Ishikawa (cell line): ENCODE results near the gene ZBTB16.

Source experiments
- CEBPB ChIP-seq: IDR thresholded peaks from 2 replicates; pipeline ENCODE4 v1.6.1; 2012
- CREB1 ChIP-seq: IDR thresholded peaks from 2 replicates; pipeline ENCODE4 v1.6.1; 2012; ENCODE audit warnings: low read depth
- EGR1 ChIP-seq: IDR thresholded peaks from 2 replicates; pipeline ENCODE4 v1.6.1; 2012
- EP300 ChIP-seq: IDR thresholded peaks from 2 replicates; pipeline ENCODE4 v1.6.1; 2012; ENCODE audit warnings: borderline replicate concordance
- FOXM1 ChIP-seq: IDR thresholded peaks from 2 replicates; pipeline ENCODE4 v1.6.1; 2012; ENCODE audit warnings: low read depth, borderline replicate concordance
- NFIC ChIP-seq: IDR thresholded peaks from 2 replicates; pipeline ENCODE4 v1.6.1; 2012
- RAD21 ChIP-seq: IDR thresholded peaks from 2 replicates; pipeline ENCODE4 v1.6.1; 2012; ENCODE audit warnings: low read depth
- TAF1 ChIP-seq: IDR thresholded peaks from 2 replicates; pipeline ENCODE4 v1.6.1; 2012; ENCODE audit warnings: low read depth, mild to moderate bottlenecking
- TCF12 ChIP-seq: IDR thresholded peaks from 2 replicates; pipeline ENCODE4 v1.6.1; 2012; ENCODE audit warnings: low read depth
- TEAD4 ChIP-seq: IDR thresholded peaks from 2 replicates; pipeline ENCODE4 v1.6.1; 2012
- YY1 ChIP-seq: IDR thresholded peaks from 2 replicates; pipeline ENCODE4 v1.6.1; 2012; ENCODE audit warnings: low read depth
- ZBTB7A ChIP-seq: IDR thresholded peaks from 2 replicates; pipeline ENCODE4 v1.6.1; 2012; ENCODE audit warnings: low read depth
- TF ChIP-seq, protein P1 (sequence below): IDR thresholded peaks from 2 replicates; pipeline ENCODE4 v1.6.1; 2012
- TF ChIP-seq, protein P2 (sequence below): IDR thresholded peaks from 2 replicates; pipeline ENCODE4 v1.6.1; 2012; ENCODE audit warnings: low read depth, mild to moderate bottlenecking
- TF ChIP-seq, protein P3 (sequence below): IDR thresholded peaks from 2 replicates; pipeline ENCODE4 v1.6.1; 2012

ZBTB16 gene

DNA sequence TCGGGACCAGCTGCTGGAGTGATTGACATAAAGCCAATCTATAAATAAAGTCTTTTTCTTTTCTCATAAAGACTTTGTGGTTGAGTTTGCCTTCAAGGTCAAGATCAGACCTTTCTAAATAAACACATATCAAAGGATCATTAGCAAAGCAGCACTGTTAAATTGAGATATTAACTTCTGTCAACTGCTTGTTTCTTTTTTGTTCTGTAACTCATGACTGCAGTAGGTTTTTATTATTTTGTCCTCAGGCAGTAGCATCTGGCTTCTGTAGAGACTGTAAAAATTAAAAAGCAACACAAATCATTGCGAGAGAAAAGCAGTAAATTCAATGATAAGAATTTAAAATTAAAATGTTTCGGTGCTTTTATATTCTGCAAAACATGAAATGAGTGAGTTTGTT, 159.0 kb downstream of the ZBTB16 start:
- TF ChIP-seq TCF12 (no peak), TAF1 (no peak), RAD21 (no peak), CEBPB (no peak), TEAD4 (no peak), EP300 (no peak), EGR1 (no peak), FOXM1 (no peak)
- TF ChIP-seq, protein P1, sequence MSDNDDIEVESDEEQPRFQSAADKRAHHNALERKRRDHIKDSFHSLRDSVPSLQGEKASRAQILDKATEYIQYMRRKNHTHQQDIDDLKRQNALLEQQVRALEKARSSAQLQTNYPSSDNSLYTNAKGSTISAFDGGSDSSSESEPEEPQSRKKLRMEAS: no peak
- TF ChIP-seq, protein P2, sequence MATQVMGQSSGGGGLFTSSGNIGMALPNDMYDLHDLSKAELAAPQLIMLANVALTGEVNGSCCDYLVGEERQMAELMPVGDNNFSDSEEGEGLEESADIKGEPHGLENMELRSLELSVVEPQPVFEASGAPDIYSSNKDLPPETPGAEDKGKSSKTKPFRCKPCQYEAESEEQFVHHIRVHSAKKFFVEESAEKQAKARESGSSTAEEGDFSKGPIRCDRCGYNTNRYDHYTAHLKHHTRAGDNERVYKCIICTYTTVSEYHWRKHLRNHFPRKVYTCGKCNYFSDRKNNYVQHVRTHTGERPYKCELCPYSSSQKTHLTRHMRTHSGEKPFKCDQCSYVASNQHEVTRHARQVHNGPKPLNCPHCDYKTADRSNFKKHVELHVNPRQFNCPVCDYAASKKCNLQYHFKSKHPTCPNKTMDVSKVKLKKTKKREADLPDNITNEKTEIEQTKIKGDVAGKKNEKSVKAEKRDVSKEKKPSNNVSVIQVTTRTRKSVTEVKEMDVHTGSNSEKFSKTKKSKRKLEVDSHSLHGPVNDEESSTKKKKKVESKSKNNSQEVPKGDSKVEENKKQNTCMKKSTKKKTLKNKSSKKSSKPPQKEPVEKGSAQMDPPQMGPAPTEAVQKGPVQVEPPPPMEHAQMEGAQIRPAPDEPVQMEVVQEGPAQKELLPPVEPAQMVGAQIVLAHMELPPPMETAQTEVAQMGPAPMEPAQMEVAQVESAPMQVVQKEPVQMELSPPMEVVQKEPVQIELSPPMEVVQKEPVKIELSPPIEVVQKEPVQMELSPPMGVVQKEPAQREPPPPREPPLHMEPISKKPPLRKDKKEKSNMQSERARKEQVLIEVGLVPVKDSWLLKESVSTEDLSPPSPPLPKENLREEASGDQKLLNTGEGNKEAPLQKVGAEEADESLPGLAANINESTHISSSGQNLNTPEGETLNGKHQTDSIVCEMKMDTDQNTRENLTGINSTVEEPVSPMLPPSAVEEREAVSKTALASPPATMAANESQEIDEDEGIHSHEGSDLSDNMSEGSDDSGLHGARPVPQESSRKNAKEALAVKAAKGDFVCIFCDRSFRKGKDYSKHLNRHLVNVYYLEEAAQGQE: no peak
- TF ChIP-seq, protein P3, sequence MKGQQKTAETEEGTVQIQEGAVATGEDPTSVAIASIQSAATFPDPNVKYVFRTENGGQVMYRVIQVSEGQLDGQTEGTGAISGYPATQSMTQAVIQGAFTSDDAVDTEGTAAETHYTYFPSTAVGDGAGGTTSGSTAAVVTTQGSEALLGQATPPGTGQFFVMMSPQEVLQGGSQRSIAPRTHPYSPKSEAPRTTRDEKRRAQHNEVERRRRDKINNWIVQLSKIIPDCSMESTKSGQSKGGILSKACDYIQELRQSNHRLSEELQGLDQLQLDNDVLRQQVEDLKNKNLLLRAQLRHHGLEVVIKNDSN: no peak

DNA sequence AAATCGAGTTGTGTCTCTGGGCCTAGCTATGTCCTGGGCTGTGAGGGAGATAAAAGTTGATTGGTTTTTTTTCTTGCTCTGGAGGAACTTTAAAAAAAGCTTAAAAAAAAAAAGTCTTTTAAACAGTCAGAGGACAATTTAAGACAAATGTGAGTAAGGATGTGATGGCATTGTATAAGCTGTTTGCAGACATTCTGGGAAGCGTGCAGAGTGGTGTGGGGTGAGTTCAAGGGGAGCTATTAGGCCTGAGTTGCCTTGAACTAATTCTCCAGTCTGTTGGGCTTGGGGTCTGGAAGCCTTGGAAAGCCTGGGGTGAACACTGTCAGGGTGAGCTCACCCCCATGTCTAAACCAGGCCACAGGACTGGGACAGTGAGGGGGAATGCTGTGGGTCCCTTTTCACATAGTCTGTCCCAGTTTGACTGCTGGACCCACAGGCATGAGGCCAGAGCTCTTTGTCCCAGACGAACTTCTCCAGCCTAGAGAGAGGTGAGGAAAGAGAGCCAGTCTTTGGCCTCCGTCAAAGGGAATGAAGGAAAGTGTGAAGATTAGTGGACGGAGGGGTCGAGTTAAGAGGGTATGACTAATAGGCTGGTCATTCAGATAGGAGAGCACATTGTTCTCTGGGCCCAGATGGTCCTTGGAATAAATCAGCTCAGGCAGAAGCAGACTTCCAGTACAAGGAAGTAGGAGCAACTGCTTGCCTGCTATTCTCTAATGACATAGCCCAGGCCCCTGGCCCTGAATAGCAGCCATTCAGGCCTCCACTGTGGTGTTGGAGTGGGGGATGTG, 160.2 kb downstream of the ZBTB16 start:
- TF ChIP-seq EGR1 (no peak), CREB1 (no peak), TEAD4 (no peak), CEBPB (no peak), FOXM1 (no peak), ZBTB7A (no peak)
- TF ChIP-seq, protein P3: no peak
- TF ChIP-seq, protein P2: no peak

DNA sequence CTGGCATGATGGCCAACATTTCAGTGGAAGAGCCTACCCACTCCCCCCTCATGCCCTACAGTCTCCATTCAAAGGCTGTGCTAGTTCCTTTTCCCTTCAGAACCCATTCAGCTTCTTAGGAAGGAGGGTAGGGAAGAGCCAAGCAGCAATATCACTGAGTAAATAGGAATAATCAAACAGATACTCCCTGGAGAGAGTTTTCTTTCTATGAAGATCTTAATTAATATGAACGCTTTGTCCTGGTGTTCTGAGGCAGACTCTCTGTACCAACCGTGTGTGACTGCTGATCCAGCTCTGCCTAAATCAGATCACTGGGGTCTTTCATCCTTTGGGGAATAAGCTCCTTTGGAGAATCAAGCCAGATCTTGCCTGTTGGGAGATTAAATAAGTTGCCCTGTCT, 161.5 kb downstream of the ZBTB16 start:
- TF ChIP-seq TCF12: no peak

DNA sequence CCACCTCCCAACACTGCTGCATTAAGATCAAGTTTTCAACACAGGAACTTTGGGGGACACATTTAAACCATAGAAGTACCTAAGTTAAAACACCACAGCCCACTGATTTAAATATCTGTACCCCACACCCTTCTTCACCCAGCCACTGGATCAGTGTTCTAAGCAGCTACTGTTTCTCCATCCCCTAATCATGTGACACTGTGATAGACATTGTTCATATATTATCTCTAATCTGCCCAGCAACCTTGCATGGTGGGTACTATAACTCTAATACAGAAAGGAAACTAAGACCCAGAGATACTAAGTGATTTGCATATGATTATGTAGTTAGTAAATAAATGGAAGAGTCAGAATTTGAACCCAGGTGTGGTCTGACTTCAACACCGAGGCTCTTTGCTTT, 166.2 kb downstream of the ZBTB16 start:
- TF ChIP-seq EP300 (no peak), TCF12 (no peak), YY1 (no peak)

DNA sequence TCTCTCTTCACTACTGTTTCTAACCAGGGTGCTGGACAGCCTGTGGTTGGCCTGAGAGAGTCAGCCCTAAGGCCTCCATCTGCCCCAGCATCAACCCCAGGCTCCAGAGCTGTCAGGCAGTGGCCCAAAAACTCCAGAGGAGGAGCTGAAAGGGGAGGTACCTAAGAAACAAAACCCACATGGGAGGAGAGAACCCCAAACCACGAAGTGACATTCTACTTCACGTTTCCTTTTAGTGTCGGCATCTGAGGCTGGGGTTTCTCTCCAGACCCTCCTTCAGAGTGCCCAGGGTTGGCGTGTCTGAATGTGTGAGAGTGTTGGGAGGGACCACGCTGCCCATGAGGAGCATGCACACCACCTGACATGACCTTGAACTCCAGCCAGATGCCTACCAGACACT, 166.8 kb downstream of the ZBTB16 start:
- TF ChIP-seq CEBPB (no peak), EP300 (no peak), TAF1 (no peak), FOXM1 (no peak), TCF12 (no peak), CREB1 (no peak), EGR1 (no peak), NFIC (no peak), ZBTB7A (no peak), TEAD4 (no peak), YY1 (no peak), RAD21 (no peak)
- TF ChIP-seq, protein P3: no peak
- TF ChIP-seq, protein P1: no peak
- TF ChIP-seq, protein P2: no peak
